Head of caudate nucleus (tissue), 42 donors: ENCODE measurements around the gene CFAP251.

Experiments
- DNase-seq, 42 donors: peaks; one replicate each; pipeline versions ENCODE4 v3.0.0 to v3.0.0-alpha.2; 2020 to 2021; ENCODE audit warnings: mixed read lengths in 7 of 42
- intact Hi-C: fragments of 100-400 bp; cut with DNase I; formaldehyde crosslinking; loops from one replicate; pipeline ENCODE4 v1.15.0; 2022

The CFAP251 gene

GRCh38 chr12:122013791-122014590, 95.6 kb downstream of the CFAP251 start:
- peak in 20 of 42 donors; percentile 8 to 73 (median 34) for DNase-seq
- intact Hi-C loops: no loop called here

GRCh38 chr12:122014781-122015180, 96.4 kb downstream of the CFAP251 start:
- intact Hi-C loops: no loop called here
- DNase-seq: no peak

- intact Hi-C loops: no loop called here
- no peak for DNase-seq
These were observed 100.1 kb downstream of the CFAP251 start for GRCh38 chr12:122018457-122018856.

GRCh38 chr12:122018937-122019336, 100.5 kb downstream of the CFAP251 start:
- intact Hi-C loops: no loop called here
- DNase-seq: no peak

- intact Hi-C loops: loop anchor here (10.0 kb wide), 1 partner anchor 106 kb away; the partner anchor contains the start of gene CFAP251
- DNase-seq: peak in 1 of 42 donors; percentile 17
These were observed 102.4 kb downstream of the CFAP251 start for GRCh38 chr12:122020795-122021192.

GRCh38 chr12:122021193-122021821, 102.9 kb downstream of the CFAP251 start:
- intact Hi-C loops: loop anchor here (10.0 kb wide), 1 partner anchor 107 kb away; the partner anchor contains the start of gene CFAP251
- peak in 32 of 42 donors; percentile 13 to 65 (median 36) for DNase-seq

GRCh38 chr12:122021822-122022392, 103.5 kb downstream of the CFAP251 start, which contains the start of gene BCL7A:
TSS of gene BCL7A (plus strand) at chr12:122021884. CDS start at chr12:122022092, 208 bp downstream.
- DNase-seq: peak; percentile 57 to 90 (median 78)
- intact Hi-C loops: loop anchor here (10.0 kb wide), 1 partner anchor 107 kb away; the partner anchor contains the start of gene CFAP251

- intact Hi-C loops: loop anchor here (10.0 kb wide), 1 partner anchor 108 kb away; the partner anchor contains the start of gene CFAP251
- DNase-seq: peak in 38 of 42 donors; percentile 24 to 80 (median 62)
These were observed 104.3 kb downstream of the CFAP251 start for GRCh38 chr12:122022393-122023338.

- intact Hi-C loops: loop anchor here (10.0 kb wide), 1 partner anchor 109 kb away; the partner anchor contains the start of gene CFAP251
- DNase-seq: peak; percentile 38 to 85 (median 66)
These were observed 105.1 kb downstream of the CFAP251 start for GRCh38 chr12:122023339-122024131.

- peak in 3 of 42 donors; percentile 13 to 46 (median 18) for DNase-seq
- intact Hi-C loops: loop anchor here (10.0 kb wide), 1 partner anchor 109 kb away; the partner anchor contains the start of gene CFAP251
These were observed 105.9 kb downstream of the CFAP251 start for GRCh38 chr12:122024132-122024785.

- DNase-seq: no peak
- intact Hi-C loops: loop anchor here (10.0 kb wide), 1 partner anchor 112 kb away; the partner anchor contains the start of gene CFAP251
These were observed 108.4 kb downstream of the CFAP251 start for GRCh38 chr12:122026706-122027333.

GRCh38 chr12:122028165-122028904, 109.9 kb downstream of the CFAP251 start:
- intact Hi-C loops: loop anchor here (10.0 kb wide), 1 partner anchor 114 kb away; the partner anchor contains the start of gene CFAP251
- DNase-seq: peak in 30 of 42 donors; percentile 18 to 74 (median 44)

- intact Hi-C loops: loop anchor here (10.0 kb wide), 1 partner anchor 114 kb away; the partner anchor contains the start of gene CFAP251
- DNase-seq: no peak
These were observed 110.6 kb downstream of the CFAP251 start for GRCh38 chr12:122028905-122029560.

- intact Hi-C loops: loop anchor here (10.0 kb wide), 1 partner anchor 115 kb away; the partner anchor contains the start of gene CFAP251
- no peak for DNase-seq
These were observed 111.4 kb downstream of the CFAP251 start for GRCh38 chr12:122029620-122030423.
